Prostate gland (tissue), 2 donors: ENCODE data around the gene ENOX1.

ENCODE experiments used
- CTCF ChIP-seq, 4 experiments: fragments of 200-600 bp in 2 of 4; fragments of 450-650 bp in 2 of 4; sonication (generic) in 2 of 4; IDR thresholded peaks; 1 replicate in 3 of 4; 2 replicates in 1 of 4; pipeline ENCODE4 v1.5.1; 2016 to 2019; ENCODE audit warnings: antibody characterized with exemption in 4 of 4, mild to moderate bottlenecking in 2 of 4, moderate library complexity in 2 of 4
- POLR2AphosphoS5 ChIP-seq: sonication (generic); formaldehyde crosslinking; IDR thresholded peaks from one replicate; pipeline ENCODE4 v1.6.1; 2017; ENCODE audit warnings: antibody characterized with exemption

DNA sequence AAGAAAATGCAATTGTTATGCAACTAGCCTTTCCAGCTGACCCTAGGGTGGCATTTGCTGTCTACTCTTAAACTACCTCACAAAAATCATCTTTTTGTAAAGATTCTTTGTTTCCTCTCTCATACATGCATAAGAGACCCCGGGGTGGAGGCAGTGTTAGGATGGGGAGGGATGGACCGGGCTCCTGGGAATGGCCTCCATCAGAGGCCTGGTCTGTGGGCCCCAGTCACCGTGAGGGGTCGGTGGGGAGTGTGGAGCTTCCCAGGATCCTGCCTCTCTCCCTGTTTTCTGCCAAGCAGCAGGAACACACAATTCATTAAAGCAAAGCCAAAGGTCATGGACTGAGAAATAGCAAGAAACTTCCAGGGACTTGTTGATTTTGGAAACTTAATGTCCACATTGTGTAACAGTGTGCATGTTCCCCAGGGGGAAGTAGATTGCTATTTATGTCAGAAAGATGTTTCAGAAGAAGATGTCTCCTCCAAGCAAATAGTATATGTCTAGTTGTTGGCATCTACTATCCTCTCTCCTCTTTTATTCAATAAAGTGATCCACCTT, 241.4 kb downstream of the ENOX1 start:
- TF ChIP-seq CTCF (IDR thresholded peaks at IDR 0.05), result no peak
- TF ChIP-seq POLR2AphosphoS5, result peak; percentile 63
